NOMO-1 treated with dmso at 0.1 percent for 144 hours (cell line): ENCODE data around the gene ZSCAN16.

Experiments used
- DNase-seq: peaks from one replicate; lab custom pipeline; 2025; ENCODE audit not compliant: unreplicated experiment; lab: John Stamatoyannopoulos, UW

ZSCAN16 gene

GRCh38 chr6:28125401-28125800 lies 992 bp downstream of the ZSCAN16 start:
- no peak for DNase-seq

DNA sequence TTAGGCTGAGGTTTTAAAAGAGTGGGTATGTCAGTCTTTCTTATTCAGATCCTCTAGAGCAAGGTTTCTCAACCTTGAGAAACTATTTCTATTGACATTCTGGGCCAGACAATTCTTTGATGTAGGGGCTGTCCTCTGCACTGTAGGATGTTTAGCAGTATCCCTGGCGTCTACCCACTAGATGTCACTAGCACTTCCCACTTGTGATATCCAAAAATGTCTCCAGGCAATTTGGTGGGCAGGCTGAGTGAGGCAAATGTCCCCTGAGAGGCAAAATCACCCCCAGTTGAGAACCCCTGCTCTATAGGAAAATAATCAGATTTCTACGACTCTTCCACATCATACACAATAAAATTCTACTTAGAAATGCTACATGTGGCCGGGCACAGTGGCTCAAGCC lies 9.6 kb downstream of the ZSCAN16 start:
- peak; percentile 12 for DNase-seq

- DNase-seq, result no peak
These were observed 10.3 kb downstream of the ZSCAN16 start for GRCh38 chr6:28134716-28135115.

- no peak for DNase-seq
These were observed 11.0 kb downstream of the ZSCAN16 start for GRCh38 chr6:28135393-28135792.

DNA sequence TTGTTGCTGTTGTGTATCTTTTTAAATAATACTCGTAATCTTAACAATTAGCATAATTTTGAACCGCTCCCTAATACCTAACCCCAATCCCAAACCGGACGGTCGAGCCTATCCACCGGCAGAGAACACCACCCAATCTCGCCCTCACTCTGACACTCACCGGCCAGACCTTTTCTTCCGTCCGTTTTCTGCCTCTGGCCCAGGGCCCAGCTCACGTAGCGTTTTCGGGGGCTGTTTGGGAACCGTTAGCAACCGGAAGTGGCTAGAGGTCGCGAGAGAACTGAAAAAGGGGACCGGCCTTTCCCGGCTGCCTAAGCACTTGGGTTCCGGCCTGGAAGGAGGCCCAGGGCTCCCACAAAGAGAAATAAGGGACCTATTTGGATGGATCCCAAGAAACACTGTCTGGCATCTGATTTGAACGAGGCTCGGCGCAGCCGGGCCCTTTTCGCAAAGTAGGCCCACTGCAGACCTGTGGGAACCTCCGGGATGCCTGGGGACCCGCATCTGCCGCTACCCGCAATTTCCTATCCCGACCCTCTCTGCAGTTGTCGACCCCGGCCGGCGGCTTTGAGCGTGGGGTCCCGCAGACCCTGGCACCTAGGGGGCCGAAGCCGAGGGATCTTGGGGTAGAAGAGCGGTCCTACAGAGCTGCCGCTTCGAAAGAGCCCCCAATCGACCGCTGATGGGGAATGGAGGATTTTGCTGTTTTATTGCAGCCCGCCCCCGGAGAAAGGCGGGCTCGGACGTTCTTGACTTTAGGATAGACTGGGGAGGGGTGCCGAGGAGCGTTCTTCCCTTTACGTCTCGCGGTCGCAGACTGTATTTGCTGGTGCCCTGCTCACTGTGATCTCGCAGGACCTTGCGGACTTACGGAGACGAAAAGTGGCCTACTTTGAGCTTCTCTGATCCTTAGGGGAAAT lies 12.4 kb downstream of the ZSCAN16 start:
- DNase-seq, result peak; percentile 74

- DNase-seq, result no peak
These were observed 13.1 kb downstream of the ZSCAN16 start for GRCh38 chr6:28137505-28137981.

DNA sequence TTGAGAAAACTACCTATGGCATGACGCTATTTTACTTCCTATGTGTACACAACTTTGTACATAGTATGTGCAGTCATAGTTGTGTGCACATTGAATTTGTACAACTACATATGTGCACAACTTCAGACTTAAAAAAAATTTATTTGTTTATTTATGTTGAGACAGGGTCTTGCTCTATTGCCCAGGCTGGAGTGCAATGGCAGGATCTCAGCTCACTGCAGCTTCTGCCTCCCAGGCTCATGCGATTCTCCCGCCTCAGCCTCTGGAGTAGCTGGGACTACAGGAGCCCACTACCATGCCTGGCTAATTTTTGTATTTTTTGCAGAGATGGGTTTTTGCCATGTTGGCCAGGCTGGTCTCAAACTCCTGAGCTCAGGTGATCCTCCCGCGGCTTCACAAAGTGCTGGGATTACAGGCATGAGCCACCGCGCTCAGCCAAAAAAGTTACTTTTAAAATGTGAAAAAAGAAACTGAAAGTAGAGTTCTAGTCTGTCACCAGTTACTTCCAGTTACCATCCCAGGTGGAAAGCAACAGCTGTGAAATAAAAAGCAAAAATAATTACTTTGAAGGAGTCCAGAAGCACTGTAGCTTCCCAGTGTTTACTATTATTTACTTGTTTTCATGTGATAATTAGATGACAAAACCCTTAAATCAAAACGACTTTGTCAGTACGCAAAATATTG lies 15.6 kb downstream of the ZSCAN16 start:
- no peak for DNase-seq

- no peak for DNase-seq
These were observed 16.2 kb downstream of the ZSCAN16 start for GRCh38 chr6:28140616-28141015.

DNA sequence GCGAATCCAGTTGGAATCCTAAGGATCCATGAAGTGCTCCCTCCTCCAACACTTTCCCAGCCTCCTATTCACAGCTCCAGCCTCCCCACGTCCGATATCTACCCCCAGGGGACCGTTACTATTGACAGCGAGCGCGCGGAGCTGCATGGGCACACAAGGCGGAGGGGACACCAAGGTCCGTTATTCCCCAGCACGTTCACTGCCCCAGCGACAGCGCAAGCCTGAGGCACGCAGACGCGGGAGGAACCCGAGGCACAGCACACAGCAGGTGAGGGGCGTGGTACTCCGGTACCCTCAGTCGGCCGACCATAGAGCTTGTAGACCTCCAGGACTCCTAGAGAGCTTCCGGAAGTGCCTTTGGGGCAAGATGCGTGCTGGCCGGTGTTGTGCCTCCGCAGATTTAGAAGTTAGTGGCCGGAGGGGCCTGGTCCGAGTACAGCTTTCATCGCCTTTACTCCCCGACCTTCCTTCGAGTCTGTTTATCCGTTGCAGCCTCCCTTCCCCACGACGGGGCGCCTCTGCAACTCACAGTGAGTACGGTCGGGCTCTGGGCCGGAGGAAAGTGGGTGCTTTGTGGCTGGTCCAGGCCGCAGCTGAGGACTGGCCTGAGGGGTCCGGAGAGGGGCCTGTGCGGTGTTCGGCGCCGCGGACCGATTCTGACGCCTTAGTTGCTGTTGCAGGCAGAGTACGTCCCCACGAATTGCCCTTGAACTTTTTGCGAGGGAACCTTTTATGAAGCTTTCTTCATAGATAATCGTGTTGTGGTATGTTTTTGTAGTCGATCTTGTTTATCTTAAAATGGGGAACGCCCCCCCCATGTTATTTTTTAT lies 17.3 kb downstream of the ZSCAN16 start, which contains the start of gene ZKSCAN8:
ZKSCAN8 (plus strand) TSS at position 384 of the 830 bp plus-strand sequence. CDS start 6,525 bp downstream, outside the sequence.
- DNase-seq, result peak; percentile 69

DNA sequence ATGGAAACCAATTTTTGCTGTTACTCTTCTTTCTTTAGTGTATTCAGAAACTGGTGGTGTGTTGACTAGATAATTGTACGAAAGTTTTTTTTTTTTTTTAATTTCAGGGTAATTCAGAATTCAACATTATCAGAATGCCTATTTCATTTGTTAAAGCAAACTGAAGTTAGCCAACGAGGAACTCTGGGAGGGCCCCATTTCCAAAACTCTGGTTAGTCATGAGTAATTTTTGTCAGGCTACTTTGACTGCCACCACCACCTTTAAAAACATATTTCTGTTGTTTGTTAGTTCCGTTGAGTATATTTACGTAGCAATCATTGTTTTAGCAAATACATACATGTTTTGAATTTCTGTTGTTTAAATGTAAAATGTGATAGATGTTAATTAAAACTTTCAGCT lies 18.0 kb downstream of the ZSCAN16 start:
- no peak for DNase-seq

DNA sequence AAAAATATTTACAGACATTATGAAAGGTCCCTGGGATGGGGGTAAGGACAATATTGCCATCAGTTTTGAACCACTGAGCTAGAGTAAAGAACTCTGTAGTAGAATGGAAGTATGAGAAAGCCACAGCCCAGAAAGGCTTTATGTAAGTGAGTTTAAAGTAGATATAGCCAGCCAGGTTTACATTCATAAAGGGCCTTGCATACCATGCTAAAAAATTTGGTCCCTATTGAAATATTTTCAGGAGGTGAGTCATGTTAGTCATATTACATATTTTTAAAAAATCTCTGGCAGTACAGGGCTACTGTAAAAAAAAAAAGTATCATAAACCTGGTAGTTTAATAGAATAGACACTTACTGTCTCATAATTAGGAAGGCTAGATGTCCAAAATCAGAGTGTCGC lies 20.8 kb downstream of the ZSCAN16 start:
- DNase-seq, result no peak

GRCh38 chr6:28152531-28152930 lies 28.1 kb downstream of the ZSCAN16 start:
- no peak for DNase-seq

GRCh38 chr6:28153546-28153945 lies 29.1 kb downstream of the ZSCAN16 start:
- no peak for DNase-seq

- DNase-seq, result no peak
These were observed 29.9 kb downstream of the ZSCAN16 start for GRCh38 chr6:28154357-28154756.

DNA sequence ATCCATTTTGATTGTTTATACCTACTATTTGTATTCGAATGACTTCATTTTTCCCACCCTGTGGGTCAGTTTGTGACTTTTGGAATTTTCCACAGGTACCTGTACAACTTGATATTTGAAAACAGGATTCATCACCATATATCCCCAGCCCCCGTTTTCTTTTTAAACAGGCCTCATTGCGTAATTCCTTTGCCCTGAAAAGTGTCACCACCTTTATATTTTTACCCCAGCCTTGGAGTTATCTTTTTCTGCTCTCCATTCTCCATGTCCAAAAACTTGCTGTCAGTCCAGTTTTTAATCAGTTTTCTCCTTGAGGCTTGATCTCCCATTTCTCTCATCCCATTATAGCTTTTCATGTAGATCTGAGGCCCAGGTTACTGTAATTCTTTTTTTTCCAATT lies 33.9 kb downstream of the ZSCAN16 start:
- DNase-seq, result no peak

DNA sequence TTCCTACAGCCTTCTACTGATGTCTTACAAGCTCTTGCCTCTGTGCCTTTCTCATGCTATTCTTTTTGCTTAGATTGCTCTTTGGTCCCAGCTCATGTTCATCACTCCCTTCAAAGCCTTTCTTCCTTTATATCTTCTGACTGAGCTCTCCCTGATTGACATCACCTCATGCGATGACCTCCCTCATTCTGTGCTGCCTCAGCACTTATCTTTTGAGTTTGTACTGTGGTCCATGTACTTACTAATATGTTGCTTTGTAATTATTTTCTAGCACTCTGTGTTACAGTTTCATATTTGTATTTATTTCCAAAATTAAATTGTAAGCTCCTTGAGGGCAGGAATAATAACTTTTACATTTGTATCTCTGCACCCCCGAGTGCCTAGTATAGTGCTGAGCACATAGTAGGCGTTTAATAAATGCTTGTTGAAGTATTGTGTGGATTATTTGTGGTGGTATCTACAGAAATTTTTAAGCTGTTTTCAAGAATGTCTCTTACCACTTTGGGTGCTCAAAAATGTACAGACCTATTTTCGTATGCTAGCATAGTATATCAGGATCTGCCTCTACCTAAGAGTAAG lies 34.7 kb downstream of the ZSCAN16 start:
- DNase-seq, result no peak

DNA sequence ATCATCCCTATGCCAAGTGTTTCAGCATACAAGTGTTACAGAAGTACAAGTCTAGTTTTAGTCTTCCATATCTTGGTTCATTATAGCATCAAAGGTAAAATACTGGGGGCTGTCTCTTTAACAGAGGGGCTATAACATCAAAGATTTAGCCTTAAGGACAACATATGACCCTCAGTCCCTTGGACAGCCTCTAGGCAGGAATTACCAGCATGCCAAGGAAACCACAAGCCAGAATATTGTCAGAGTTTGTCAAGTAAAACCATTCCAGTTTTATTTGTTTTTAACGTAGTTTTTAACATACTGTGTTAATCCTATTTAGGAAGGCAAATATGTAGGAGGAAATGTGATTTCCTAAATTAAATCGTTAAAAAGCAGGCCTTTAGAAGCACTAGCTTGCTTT lies 35.8 kb downstream of the ZSCAN16 start:
- no peak for DNase-seq

- DNase-seq, result peak; percentile 25
These were observed 37.1 kb downstream of the ZSCAN16 start for GRCh38 chr6:28161410-28162079.

GRCh38 chr6:28165563-28165962 lies 41.2 kb downstream of the ZSCAN16 start:
- no peak for DNase-seq

DNA sequence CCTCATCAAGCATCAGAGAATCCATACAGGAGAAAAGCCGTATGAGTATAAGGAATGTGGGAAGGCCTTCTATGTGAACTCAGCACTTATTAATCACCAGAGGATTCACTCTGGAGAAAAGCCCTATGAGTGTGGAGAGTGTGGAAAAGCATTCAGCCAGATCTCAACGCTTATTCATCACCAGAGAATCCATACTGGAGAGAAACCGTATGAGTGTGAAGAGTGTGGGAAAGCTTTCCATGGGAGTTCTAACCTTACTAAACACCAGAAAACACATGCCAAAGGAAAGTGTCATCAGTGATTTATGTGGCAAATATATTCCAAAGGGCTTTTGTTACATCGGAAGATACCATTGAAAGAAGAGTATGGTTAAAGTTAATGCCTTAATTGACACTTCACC lies 42.7 kb downstream of the ZSCAN16 start:
- DNase-seq, result no peak
